Spleen (tissue), 7 donors: ENCODE data around the gene STX18.

Experiments
- POLR2AphosphoS5 ChIP-seq, 3 donors: sonication (generic); formaldehyde crosslinking; IDR thresholded peaks; one replicate each; pipeline ENCODE4 v1.5.1; 2017; ENCODE audit warnings: antibody characterized with exemption in 3 of 3
- TF ChIP-seq, protein P1 (sequence below), 11 experiments: fragments of 200-600 bp in 7 of 11; fragments of 450-650 bp in 4 of 11; sonication (generic) in 4 of 11; IDR thresholded peaks in 8 of 11; conservative IDR thresholded peaks in 3 of 11; 1 replicate in 7 of 11; 2 replicates in 4 of 11; pipeline versions ENCODE4 v1.4.0 to v1.8.0; 2016 to 2021; ENCODE audit warnings: antibody characterized with exemption in 11 of 11, inconsistent platforms in 4 of 11, mild to moderate bottlenecking in 1 of 11
- donor health status: DM: no; HTN: no; CAD: no; lungs with moderate emphysema.
- donor health status: DM: no; HTN: no; CAD: no.
- donor health status: DM: no; HTN: no; CAD: no.

DNA sequence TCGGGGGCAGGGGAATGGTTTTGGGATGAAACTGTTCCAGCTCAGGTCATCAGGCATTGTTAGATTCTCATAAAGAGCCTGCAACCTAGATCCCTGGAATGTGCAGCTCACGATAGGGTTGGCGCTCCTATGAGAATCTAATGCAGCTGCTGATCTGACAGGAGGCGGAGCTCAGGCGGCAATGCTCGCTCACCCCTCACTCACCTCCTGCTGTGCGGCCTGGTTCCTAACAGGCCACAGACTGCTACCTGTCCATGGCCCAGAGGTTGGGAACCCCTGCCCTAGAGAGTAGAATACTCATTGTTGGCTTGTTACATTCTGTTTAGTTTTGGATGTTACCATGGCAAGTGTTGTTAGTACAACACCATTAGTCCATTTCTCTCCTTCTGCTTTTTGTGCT lies 40.8 kb upstream of the STX18 start:
- TF ChIP-seq, protein P1, sequence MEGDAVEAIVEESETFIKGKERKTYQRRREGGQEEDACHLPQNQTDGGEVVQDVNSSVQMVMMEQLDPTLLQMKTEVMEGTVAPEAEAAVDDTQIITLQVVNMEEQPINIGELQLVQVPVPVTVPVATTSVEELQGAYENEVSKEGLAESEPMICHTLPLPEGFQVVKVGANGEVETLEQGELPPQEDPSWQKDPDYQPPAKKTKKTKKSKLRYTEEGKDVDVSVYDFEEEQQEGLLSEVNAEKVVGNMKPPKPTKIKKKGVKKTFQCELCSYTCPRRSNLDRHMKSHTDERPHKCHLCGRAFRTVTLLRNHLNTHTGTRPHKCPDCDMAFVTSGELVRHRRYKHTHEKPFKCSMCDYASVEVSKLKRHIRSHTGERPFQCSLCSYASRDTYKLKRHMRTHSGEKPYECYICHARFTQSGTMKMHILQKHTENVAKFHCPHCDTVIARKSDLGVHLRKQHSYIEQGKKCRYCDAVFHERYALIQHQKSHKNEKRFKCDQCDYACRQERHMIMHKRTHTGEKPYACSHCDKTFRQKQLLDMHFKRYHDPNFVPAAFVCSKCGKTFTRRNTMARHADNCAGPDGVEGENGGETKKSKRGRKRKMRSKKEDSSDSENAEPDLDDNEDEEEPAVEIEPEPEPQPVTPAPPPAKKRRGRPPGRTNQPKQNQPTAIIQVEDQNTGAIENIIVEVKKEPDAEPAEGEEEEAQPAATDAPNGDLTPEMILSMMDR (IDR thresholded peaks at IDR 0.05 in 8 of 11, conservative IDR thresholded peaks at IDR 0.05 in 3 of 11) = no peak
- no peak for TF ChIP-seq POLR2AphosphoS5 (IDR thresholded peaks at IDR 0.05)
